GM18502 (cell line): Measurements from ENCODE around the gene MYRF.

Experiments used
- ATAC-seq: cut with Tn5 transposase; IDR thresholded peaks from one replicate; pipeline ENCODE4 v1.9.1; 2021; ENCODE audit warnings: mild to moderate bottlenecking; ENCODE audit not compliant: unreplicated experiment, poor library complexity

The MYRF gene

GRCh38 chr11:61737636-61738386 lies 14.6 kb upstream of the MYRF start:
- ATAC-seq: no peak

DNA sequence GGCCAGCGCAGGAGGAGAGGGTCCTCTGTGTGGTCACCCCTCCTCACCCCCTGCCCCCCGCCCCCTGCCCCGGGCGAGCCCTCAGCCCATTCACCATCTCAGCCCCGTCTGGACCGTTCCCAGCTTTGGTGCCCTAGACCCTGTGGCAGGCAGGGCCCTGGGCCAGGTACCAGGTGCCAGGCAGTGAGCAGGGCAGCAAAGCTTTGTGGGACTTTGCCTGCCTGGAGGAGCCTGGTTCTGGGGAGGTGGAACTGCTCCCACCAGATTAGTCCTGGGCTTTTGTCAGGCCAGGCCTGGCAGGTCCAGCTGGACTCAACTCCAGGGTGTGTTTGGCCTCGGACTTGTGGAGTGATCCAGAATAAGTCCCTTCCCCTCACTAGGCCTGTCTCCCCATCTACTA lies 13.7 kb upstream of the MYRF start:
- ATAC-seq: no peak

GRCh38 chr11:61739413-61739812 lies 13.0 kb upstream of the MYRF start:
- no peak for ATAC-seq

DNA sequence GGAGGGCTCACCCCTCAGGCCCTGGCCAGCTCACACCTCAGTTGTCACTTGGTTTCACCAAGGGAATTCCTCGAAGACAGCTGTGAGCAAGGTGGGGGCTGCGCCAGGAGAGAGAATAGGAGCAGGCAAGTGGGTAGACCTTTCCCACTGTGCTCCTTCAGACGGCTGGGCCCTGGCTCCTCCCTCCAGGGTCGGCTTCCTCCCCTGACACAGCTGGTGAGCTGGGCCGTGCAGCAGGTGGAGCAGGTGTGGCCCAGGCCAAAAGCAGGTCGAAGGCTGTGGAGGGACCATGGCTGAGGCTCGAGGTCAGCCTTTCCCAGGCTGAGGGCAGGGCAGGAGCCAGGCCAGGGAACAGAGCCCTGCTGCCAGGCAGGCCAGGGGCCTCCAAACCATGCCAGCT lies 12.5 kb upstream of the MYRF start:
- ATAC-seq: no peak

DNA sequence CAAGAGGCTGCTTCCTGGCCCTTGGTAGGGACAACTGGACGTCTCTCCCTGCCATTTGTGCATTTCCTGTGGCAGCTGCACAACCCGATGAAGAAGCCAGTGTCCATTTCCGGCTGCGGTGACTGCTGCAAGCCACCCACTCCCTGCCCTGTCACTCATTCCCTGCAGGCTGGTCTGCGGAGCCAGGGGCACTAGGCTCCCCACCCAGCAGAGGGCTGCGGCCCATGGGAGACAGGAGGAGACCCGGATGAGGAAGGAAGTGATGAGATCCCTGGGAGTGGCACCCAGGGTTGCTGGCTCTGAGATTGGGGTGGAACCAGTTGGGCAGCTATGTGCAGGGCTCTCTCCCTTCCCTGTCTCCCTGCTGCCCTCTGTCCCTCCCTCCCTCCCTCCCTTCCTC lies 10.0 kb upstream of the MYRF start:
- ATAC-seq: no peak

DNA sequence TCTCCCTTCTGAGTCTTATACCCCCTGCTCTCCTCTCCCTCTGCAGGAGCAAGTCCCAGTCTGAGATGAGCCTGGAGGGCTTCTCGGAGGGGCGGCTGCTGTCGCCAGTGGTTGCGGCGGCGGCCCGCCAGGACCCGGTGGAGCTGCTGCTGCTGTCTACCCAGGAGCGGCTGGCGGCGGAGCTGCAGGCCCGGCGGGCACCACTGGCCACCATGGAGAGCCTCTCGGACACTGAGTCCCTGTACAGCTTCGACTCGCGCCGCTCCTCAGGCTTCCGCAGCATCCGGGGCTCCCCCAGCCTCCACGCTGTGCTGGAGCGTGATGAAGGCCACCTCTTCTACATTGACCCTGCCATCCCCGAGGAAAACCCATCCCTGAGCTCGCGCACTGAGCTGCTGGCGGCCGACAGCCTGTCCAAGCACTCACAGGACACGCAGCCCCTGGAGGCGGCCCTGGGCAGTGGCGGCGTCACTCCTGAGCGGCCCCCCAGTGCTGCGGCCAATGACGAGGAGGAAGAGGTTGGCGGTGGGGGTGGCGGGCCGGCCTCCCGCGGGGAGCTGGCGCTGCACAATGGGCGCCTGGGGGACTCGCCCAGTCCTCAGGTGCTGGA lies 8.8 kb upstream of the MYRF start:
- ATAC-seq: no peak

DNA sequence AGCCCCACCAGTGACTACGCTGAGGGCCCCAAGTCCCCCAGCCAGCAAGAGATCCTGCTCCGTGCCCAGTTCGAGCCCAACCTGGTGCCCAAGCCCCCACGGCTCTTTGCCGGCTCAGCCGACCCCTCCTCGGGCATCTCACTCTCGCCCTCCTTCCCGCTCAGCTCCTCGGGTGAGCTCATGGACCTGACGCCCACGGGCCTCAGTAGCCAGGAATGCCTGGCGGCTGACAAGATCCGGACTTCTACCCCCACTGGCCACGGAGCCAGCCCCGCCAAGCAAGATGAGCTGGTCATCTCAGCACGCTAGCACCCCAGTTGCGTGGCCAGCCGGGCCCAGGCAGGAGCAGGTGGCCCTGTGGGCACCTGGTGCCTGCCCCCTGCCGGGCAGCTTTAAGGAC lies 8.3 kb upstream of the MYRF start:
- no peak for ATAC-seq

GRCh38 chr11:61744609-61745156 lies 7.8 kb upstream of the MYRF start:
- ATAC-seq: no peak

DNA sequence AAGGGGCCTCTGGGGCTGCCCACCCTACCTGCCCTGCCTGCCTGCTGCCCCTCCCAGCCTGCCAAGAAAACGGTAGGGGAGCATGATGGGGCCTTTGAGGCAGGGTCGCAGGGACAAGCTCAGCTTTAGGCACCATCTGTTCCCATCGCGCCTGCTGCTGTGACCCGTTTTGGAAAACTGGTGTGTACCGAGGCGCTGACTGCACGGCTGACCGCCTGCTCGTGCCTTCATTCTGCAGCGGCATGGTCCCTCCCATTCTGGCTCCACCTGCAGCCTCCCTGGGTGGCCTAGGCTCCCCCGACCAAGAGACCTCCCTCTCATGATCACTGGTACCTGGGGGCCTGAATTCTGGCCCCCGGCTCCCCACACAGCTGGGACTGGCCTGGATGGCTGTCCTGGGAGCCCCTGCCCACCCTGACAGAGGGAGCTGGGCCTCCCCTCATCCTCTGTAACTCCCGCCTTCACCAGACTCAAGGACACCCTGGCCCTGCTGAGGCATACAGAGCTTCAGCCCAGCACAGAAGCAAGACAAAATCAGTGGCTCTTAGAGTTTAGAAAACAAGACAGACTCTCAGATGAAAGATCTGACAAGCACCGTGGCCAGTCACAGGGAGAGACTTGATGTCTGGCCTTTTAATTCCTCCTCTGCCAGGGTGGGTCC lies 6.5 kb upstream of the MYRF start:
- ATAC-seq: no peak

DNA sequence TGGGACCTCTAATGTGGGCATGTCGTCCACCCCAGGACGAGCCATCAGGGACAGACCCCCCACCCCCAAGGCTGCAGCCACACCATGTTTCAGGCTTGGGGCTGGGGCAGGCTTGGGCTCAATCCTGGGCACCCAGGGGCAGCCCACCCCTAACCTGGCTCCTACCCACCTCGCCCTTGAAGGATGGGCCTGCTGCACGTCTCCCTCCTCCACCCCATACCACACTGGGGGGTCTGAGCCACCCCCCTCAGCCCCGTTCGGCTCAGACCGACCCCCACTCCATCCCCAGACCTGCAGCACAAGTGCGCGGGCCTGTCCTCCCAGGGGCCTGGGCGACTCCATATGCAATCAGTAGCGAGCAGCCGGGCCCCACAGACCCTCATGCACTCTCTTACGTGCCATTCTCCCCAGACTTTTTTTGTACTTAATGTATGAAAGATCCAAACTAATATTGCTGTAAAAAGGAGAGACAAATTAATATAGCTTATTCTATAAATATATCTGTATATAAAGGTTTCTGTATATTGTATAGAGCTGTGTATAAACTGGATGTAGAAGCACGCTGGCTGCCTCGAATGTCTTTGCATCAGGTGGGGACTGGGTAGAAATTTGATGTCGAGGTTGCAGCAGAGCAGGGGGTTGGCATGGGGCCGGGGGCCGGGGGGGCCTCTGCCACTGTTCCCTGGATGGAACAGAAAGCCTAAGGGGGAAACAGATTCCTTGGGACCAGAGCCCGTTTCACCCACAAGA lies 5.8 kb upstream of the MYRF start:
- ATAC-seq: no peak

GRCh38 chr11:61747192-61747966 lies 5.1 kb upstream of the MYRF start:
- ATAC-seq: no peak

- no peak for ATAC-seq
These were observed 4.5 kb upstream of the MYRF start for GRCh38 chr11:61747967-61748285.

DNA sequence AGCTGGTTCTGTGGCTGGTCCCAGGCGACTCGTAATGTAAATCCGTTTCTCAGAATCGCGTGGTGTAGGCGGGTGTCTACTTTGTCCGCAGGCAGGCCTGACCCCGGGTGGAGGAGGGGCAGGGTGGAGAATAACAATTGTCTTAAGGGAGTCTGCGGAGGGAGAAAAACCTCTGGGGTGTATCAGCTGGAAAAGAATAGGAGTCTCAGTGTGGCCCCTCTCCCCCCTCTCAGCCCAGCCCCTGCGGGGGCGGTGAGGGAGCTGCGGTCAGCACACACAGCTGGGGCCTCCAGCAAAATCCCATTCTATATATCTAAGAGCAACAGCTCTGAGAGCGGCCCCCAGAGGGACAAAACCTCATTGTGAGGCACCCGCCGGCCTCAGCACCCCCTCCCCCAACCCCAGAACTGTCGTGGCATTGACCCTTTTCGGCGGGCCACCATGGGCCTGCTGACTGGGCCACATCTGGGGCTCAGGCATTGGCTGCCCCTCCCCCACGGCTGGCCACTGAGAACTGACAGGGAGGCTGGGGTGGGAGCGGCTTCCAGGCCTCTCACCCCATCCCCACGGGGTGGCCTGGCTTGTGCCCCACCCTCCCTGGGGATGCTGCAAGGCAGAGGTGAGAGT lies 2.7 kb upstream of the MYRF start:
- ATAC-seq: no peak

DNA sequence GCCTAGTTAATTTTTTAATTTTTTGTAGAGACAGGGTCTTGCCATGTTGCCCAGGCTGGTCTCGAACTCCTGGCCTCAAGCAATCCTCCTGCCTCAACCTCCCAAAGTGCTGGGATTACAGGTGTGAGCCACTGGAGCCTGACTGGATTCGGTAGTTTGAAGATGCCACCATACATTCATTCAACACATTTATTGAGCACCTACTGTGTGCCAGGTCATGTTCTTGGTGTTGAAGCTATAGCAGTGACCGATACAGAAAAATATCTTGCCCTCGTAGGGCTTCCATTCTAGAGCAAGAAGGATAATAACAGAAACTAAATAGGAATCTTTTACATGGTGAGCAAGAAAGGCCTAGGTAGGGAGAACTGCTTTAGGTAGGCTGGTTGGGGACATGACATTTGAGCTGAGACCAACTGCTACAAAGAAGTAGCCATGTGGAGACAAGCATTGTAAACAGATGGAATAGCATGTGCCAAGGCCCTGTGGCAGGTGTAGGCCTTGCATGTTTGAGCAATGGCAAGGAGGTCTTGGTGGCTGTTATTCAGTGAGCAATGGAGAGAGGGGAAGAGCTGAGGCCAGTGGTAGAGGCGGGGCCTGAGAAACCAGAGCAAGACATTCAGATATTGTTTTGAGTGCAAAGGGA lies 1.7 kb upstream of the MYRF start:
- no peak for ATAC-seq

DNA sequence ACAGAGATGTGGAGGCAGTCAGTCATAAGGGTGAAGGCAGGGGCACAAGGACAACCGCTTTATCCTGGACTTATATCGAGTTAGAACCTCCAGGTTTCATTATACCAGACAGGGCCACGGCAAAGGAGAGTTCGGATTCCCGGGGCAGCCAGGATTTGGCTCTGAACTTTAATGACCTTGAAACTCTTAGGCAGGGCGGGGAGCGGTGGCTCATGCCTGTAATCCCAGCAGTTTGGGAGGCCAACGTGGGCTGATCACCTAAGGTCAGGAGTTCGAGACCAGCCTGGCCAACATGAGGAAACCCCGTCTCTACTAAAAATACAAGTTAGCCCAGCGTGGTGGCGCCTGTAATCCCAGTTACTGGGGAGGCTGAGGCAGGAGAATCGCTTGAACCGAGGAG lies 1.1 kb upstream of the MYRF start:
- no peak for ATAC-seq

DNA sequence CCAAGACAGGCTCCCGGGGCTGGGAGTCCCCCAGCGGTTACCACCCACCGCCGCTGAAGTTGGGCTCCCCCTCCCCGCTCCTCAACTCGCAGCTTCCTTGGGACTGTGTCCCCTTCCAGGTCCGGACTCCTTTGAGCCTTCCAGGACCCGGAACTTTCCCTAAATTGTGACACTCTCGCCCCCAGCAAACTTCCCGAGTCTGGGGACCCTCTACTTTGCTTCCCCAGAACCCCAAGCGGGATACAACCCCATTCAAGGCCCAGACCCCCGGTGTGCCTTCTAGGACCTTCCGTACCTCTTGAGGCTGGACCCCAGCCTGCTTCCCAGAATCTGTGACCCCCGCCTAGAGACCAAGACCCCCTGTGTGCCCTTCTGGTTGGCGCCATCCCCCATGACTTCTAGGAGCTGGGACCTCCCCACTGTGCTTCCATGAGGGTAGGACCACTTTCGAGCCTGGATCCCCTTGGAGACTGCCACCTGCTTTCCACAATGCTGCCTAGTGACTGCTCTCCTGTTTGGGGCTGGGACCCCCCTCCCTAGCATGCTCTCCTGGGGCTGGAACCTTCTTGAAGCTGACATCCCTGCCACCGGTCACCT lies 587 bp downstream of the MYRF start:
- ATAC-seq: no peak

DNA sequence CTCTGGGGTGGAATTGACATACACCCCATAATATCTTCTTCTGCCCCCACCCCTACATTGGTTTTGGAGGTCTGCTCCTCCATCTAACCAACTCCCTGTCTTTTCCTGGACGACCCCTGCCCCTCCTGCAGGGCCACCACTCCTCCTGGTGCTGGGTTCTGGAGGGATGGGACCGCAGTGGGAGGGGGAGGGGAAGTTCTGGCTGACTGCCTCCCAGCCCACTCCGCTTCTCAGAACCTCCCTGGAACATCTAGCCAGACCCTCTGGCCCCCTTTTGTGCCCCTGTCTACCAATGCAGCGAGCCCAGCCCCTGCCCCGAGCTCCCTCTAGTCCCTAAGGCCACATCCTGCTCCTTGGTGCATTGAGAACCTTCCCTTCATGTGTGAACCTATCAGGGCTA lies 1.2 kb downstream of the MYRF start:
- ATAC-seq: no peak

DNA sequence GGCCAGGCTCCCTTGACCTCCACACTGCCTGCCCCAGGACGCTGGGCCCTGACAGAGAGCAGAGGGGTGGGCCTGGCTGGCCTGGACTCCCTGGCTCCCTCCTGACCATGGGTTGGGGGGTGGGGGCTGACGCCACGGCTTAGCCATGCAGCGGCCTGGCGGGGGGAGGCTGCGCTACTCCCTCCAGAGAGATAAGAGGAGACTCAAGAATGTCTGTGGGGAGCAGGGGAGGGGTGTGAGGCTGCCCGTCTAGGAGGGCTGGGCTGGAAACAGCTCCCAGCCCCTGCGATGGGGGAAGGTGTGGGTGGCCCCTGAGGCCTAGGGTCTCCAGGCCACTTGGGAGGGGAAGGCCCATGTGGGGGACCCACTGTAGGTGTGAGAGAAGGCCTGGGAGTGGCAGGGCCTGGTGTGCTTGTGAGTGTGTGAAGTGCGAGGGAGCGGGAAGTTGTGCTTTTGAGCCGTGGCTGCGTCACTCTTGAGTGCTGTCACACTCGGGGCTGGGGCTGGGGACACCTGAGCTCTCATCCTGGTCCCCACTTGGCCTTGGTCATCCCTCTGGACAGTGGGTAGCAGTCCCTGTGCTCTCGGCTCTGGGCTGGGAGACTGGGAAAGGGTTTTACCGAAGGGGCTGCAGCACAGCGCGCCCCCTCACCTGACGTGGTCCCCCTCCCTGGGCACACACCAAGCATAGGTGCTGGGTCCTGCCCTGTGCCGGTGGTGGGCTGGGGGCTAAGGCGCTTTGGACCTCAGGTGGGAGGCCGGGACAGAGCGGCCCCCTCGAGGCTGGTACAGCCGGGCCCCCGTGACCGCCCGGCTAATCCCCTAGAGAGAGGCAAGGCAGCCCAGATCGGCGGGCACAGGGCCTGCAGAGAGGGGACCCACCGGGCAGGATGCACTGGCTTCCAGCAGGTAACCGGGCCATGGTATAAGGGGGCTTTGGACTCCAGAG lies 2.4 kb downstream of the MYRF start:
- ATAC-seq: no peak
